HEK293T (cell line): ENCODE results near the gene ACOXL.

Experiments
- ARNT ChIP-seq: fragments of 450-650 bp; IDR thresholded peaks from 2 replicates; pipeline ENCODE4 v1.6.1; 2017; ENCODE audit warnings: mild to moderate bottlenecking
- BHLHE40 ChIP-seq: fragments of 450-650 bp; IDR thresholded peaks from 2 replicates; pipeline ENCODE4 v1.6.1; 2016; ENCODE audit warnings: mild to moderate bottlenecking, moderate library complexity, borderline replicate concordance
- FOXA1 ChIP-seq: fragments of 450-650 bp; IDR thresholded peaks from 2 replicates; pipeline ENCODE4 v1.6.1; 2016; ENCODE audit warnings: mild to moderate bottlenecking
- FOXK2 ChIP-seq: fragments of 450-650 bp; IDR thresholded peaks from 2 replicates; pipeline ENCODE4 v1.6.1; 2016; ENCODE audit warnings: mild to moderate bottlenecking
- HDGF ChIP-seq: fragments of 450-650 bp; IDR thresholded peaks from 2 replicates; pipeline ENCODE4 v1.6.1; 2017; ENCODE audit warnings: antibody characterized with exemption, borderline replicate concordance
- PKNOX1 ChIP-seq: fragments of 450-650 bp; IDR thresholded peaks from 2 replicates; pipeline ENCODE4 v1.6.1; 2016
- SP1 ChIP-seq: fragments of 450-650 bp; IDR thresholded peaks from 2 replicates; pipeline ENCODE4 v1.6.1; 2017
- ZNF384 ChIP-seq: fragments of 450-650 bp; IDR thresholded peaks from 2 replicates; pipeline ENCODE4 v1.6.1; 2016

GRCh38 chr2:110780461-110780860 lies 48.1 kb downstream of the ACOXL start:
- no peak for TF ChIP-seq PKNOX1
- TF ChIP-seq HDGF = no peak
- TF ChIP-seq SP1 = no peak
- TF ChIP-seq ARNT = no peak
- no peak for TF ChIP-seq ZNF384
- no peak for TF ChIP-seq BHLHE40
- no peak for TF ChIP-seq FOXK2
- no peak for TF ChIP-seq FOXA1
